ENCODE measurements around the gene LTC4S. TPM values are rescaled to one million over a fixed set of nuclear protein-coding genes. Genes with fewer than 3 reads are reported as not detected.

The LTC4S gene
- total and polyA plus RNA-seq, 12 donors = 5.4 to 20.0 (median 8.8) TPM

GRCh38 chr5:179818746-179819295, 25.0 kb downstream of the LTC4S start:
- H3K27me3 ChIP-seq = no peaks in the 10 kb centered on the region
- H3K27ac ChIP-seq = peak overlapping the region; percentile 97 to 100 (median 100)
- H3K4me3 ChIP-seq = peak overlapping the region; percentile 25 to 100 (median 94)
- intact Hi-C loops (cut with DNase I) = no loop called here
- TF ChIP-seq CTCF (IDR thresholded peaks at IDR 0.05) = no peak
- peak; percentile 71 to 89 (median 78) for ATAC-seq
- WGBS, 2 donors = 1% methylated on average over 34 to 35 of the region's 35 CpGs
- no peaks in the 10 kb centered on the region for H3K9me3 ChIP-seq
- peaks cover 23 to 64% (median 59%) of the 10 kb centered on the region in 9 donors for H3K4me1 ChIP-seq
- H3K36me3 ChIP-seq = peaks cover 0 to 28% (median 12%) of the 10 kb centered on the region in 9 donors
- peak; percentile 94 to 96 for DNase-seq

DNA sequence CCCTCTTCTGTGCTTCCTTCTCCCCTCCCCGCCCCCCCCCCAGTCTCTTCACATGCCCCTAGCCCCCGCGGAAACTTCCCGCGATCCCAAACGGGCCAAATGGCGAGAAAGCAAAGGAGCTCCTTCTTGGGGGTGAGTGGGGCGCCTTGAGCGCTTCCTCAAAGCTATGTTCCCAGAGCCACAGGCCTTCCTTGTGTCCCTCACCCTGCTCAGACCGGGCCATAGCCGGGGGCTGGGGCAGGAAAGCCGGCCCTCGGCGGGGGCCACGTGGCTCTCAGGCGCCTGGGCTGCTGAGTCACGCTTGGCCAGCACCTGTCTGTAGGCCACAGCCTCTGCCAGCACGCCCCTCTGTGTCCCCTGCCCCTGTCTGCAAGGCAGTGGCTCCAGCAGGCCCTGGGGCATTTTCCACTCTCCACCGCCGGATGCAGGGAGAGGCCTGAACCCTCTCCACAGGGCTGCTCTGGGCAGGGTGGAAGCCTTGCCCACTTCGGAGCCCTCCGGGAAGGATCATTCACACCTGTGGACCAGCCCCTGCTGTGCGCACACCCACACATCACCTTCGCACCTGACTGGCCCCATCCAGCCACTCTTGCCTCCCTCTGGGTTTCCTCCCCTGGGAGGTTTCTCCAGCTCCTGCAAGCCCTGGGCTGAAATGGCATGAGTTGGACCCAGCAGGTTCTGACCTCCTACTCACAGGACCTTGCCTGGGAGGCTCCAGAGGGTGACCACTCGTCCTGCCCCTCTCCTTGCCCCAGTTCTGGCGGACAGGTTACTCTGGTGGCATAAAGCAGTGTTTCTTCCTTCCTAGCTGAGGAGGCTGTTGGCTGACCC, 25.7 kb downstream of the LTC4S start:
- H3K27me3 ChIP-seq = no peaks in the 10 kb centered on the region
- intact Hi-C loops (cut with DNase I) = loop anchor here in 2 of 10 donors (5.0 to 10.0 kb wide), 2 partner anchors 38 to 85 kb away; partner anchors contain the start of genes MRNIP (in 2 of the 2) and TBC1D9B (in 1 of the 2)
- 20 to 26% methylated on average over 25 to 26 of the region's 26 CpGs for WGBS, 2 donors
- H3K4me3 ChIP-seq = peak overlapping the region in 9 of 10 donors; percentile 84 to 100 (median 97)
- peak overlapping the region; percentile 97 to 100 (median 100) for H3K27ac ChIP-seq
- no peak for TF ChIP-seq CTCF (IDR thresholded peaks at IDR 0.05)
- ATAC-seq (peak; percentile 11 to 52 (median 36)), DNase-seq (peak; percentile 59 to 67)
- H3K9me3 ChIP-seq = no peaks in the 10 kb centered on the region
- H3K4me1 ChIP-seq = peaks cover 23 to 71% (median 66%) of the 10 kb centered on the region in 9 donors
- peaks cover 0 to 29% (median 19%) of the 10 kb centered on the region in 9 donors for H3K36me3 ChIP-seq

DNA sequence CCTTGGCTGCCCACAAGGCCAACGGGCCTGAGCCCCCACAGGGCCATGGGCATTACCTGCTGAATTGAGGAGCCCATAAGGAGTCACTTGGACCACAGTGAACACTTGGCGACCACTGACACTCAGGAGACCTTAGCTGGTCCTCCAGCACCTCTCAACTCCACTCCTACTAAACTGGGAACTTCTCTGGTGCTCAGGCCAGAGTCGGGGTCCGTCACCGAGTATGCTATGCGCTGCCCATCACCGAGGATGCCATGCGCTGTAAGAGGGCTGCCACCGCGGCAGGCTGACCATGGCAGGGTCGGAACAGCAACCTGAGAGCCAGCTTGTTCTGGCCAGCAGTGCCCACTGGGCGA, 26.3 kb downstream of the LTC4S start:
- 29 to 32% methylated on average over 12 of the region's 12 CpGs for WGBS, 2 donors
- no peaks in the 10 kb centered on the region for H3K9me3 ChIP-seq
- intact Hi-C loops (cut with DNase I) = loop anchor here in 2 of 10 donors (5.0 to 10.0 kb wide), 2 partner anchors 37 to 85 kb away; partner anchors contain the start of genes MRNIP (in 2 of the 2) and TBC1D9B (in 1 of the 2)
- ATAC-seq = peak in 1 of 8 donors; percentile 0
- peak overlapping the region; percentile 97 to 100 (median 100) for H3K27ac ChIP-seq
- no peak for TF ChIP-seq CTCF (IDR thresholded peaks at IDR 0.05)
- H3K4me3 ChIP-seq = peak overlapping the region; percentile 84 to 100 (median 97)
- H3K27me3 ChIP-seq = no peaks in the 10 kb centered on the region
- peaks cover 23 to 77% (median 72%) of the 10 kb centered on the region in 9 donors for H3K4me1 ChIP-seq
- no peak for DNase-seq
- peaks cover 0 to 33% (median 24%) of the 10 kb centered on the region in 9 donors for H3K36me3 ChIP-seq

Measured in heart right ventricle (tissue), 16 donors.